B cell (primary cell): ENCODE measurements around the gene PHTF2. TPM values are rescaled to one million over a fixed set of nuclear protein-coding genes. Genes with fewer than 3 reads are reported as not detected.

ENCODE experiments used
- ATAC-seq: fragments of 200-7000 bp; cut with Tn5 transposase; one replicate; pipeline ENCODE4 v1.10.0; 2021; ENCODE audit warnings: low read depth, mild to moderate bottlenecking, moderate number of reproducible peaks, moderate library complexity
- CTCF ChIA-PET: fragments of 350-600 bp; sonication (Branson Sonifier 250); formaldehyde crosslinking; loops from one replicate; lab custom pipeline; 2021; ENCODE audit warnings: antibody characterized with exemption, inconsistent platforms; lab: Charles Lee
- POLR2A ChIA-PET: fragments of 350-600 bp; sonication (Branson Sonifier 250); formaldehyde crosslinking; loops from one replicate; lab custom pipeline; 2021; ENCODE audit warnings: antibody characterized with exemption; lab: Charles Lee
- DNase-seq: peaks from one replicate; pipeline ENCODE4 v3.0.0; 2013
- H2AFZ ChIP-seq: 2 replicates; pipeline ENCODE4 v1.6.1; 2012; ENCODE audit warnings: mild to moderate bottlenecking, low read depth, low read length; ENCODE audit not compliant: insufficient read depth, poor library complexity, severe bottlenecking
- H3K27ac ChIP-seq, 2 donors: 1 replicate in 1 of 2; 2 replicates in 1 of 2; pipeline ENCODE4 v1.5.1; 2012 to 2013; ENCODE audit warnings: low read length in 2 of 2, mild to moderate bottlenecking in 2 of 2, moderate library complexity in 1 of 2
- H3K27me3 ChIP-seq, 4 experiments: fragments of 200-600 bp in 1 of 4; sonication (generic) in 1 of 4; replicated peaks in 1 of 4; 1 replicate in 2 of 4; 2 replicates in 2 of 4; pipeline versions ENCODE4 v1.6.1 to v1.7.0; 2013 to 2016; ENCODE audit warnings: low read length in 3 of 4, mild to moderate bottlenecking in 2 of 4, mixed read lengths in 1 of 4, moderate library complexity in 1 of 4; ENCODE audit not compliant: insufficient read depth in 4 of 4, control insufficient read depth in 3 of 4; ENCODE audit errors: control extremely low read depth in 1 of 4
- H3K36me3 ChIP-seq, 2 experiments: replicated peaks in 1 of 2; 1 replicate in 1 of 2; 2 replicates in 1 of 2; pipeline versions ENCODE4 v1.6.1 to v1.7.1; 2013; ENCODE audit warnings: low read length in 1 of 2; ENCODE audit not compliant: insufficient read depth in 2 of 2, control insufficient read depth in 1 of 2; ENCODE audit errors: control extremely low read depth in 1 of 2, extremely low read depth in 1 of 2
- H3K4me1 ChIP-seq, 2 donors: fragments of 200-600 bp in 1 of 2; sonication (generic) in 1 of 2; 1 replicate in 1 of 2; 2 replicates in 1 of 2; pipeline versions ENCODE4 v1.5.1 to v1.6.1; 2013 to 2017; ENCODE audit warnings: low read length in 2 of 2; ENCODE audit not compliant: control insufficient read depth in 2 of 2, insufficient read depth in 2 of 2
- H3K4me2 ChIP-seq: replicated peaks from 2 replicates; pipeline ENCODE3; 2012; ENCODE audit warnings: mild to moderate bottlenecking, low read depth, low read length; ENCODE audit not compliant: poor library complexity, severe bottlenecking
- H3K4me3 ChIP-seq, 5 experiments: fragments of 200-600 bp in 1 of 5; sonication (generic) in 1 of 5; 1 replicate in 3 of 5; 2 replicates in 2 of 5; pipeline versions ENCODE4 v1.5.1 to v1.7.0; 2011 to 2016; ENCODE audit warnings: low read length in 4 of 5, mild to moderate bottlenecking in 4 of 5, low read depth in 2 of 5, control low read depth in 1 of 5, moderate library complexity in 1 of 5; ENCODE audit not compliant: insufficient read depth in 1 of 5; ENCODE audit errors: control extremely low read depth in 1 of 5, extremely low read depth in 1 of 5
- H3K79me2 ChIP-seq: fragments of 200-600 bp; sonication (generic); one replicate; pipeline ENCODE4 v1.6.0; 2016; ENCODE audit warnings: low read length; ENCODE audit not compliant: control insufficient read depth, insufficient read depth
- H3K9ac ChIP-seq: fragments of 200-600 bp; sonication (generic); 2 replicates; pipeline ENCODE4 v1.6.1; 2017; ENCODE audit warnings: mild to moderate bottlenecking, low read length, moderate library complexity
- H3K9me3 ChIP-seq, 3 donors: one replicate each; pipeline versions ENCODE4 v1.6.1 to v1.7.1; 2013; ENCODE audit warnings: low read length in 2 of 3; ENCODE audit not compliant: control insufficient read depth in 2 of 3, insufficient read depth in 1 of 3; ENCODE audit errors: control extremely low read depth in 1 of 3
- H4K20me1 ChIP-seq: 2 replicates; pipeline ENCODE4 v1.6.0; 2012; ENCODE audit warnings: mild to moderate bottlenecking, low read length; ENCODE audit not compliant: insufficient read depth, control insufficient read depth, poor library complexity, severe bottlenecking
- H3K27ac Mint-ChIP-seq: one replicate; pipeline ENCODE4 v1.8.0; 2021; ENCODE audit warnings: mixed read lengths
- H3K27me3 Mint-ChIP-seq: one replicate; pipeline ENCODE4 v1.8.0; 2021; ENCODE audit warnings: mixed read lengths
- H3K4me1 Mint-ChIP-seq: one replicate; pipeline ENCODE4 v1.8.0; 2021; ENCODE audit warnings: mixed read lengths
- H3K4me3 Mint-ChIP-seq: one replicate; pipeline ENCODE4 v1.8.0; 2021; ENCODE audit warnings: mixed read lengths
- H3K9me3 Mint-ChIP-seq: one replicate; pipeline ENCODE4 v1.8.0; 2022; ENCODE audit warnings: mixed read lengths; ENCODE audit not compliant: insufficient read depth
- EZH2 ChIP-seq: IDR thresholded peaks from 2 replicates; pipeline ENCODE4 v1.6.1; 2012; ENCODE audit warnings: borderline replicate concordance, low read depth, mild to moderate bottlenecking, moderate library complexity, low read length; ENCODE audit not compliant: insufficient read depth, poor library complexity, severe bottlenecking
- WGBS: methylation state at CpG from one replicate; pipeline ENCODE4 v1.1.5; 2013; ENCODE audit warnings: missing lambda C conversion rate; ENCODE audit not compliant: insufficient coverage; 5-methylcytosine and 5-hydroxymethylcytosine counted together
- intact Hi-C: fragments of 100-400 bp; cut with micrococcal nuclease; formaldehyde crosslinking; loops from one replicate; pipeline ENCODE4 v1.10.0; 2022
- polyA plus RNA-seq: library from polyadenylated mRNA; depleted of rRNA; stranded (reverse); fragments of >200 nt; gene quantifications from 2 replicates; pipeline ENCODE4 v1.2.3, GENCODE V29; 2012
- total RNA-seq, 2 donors: library from RNA; stranded (reverse); fragments of 120-200 nt in 1 of 2; gene quantifications; 1 replicate in 1 of 2; 2 replicates in 1 of 2; pipeline versions ENCODE4 v1.2.3 to v1.2.4, GENCODE V29; 2013 to 2022
- TF ChIP-seq, protein P1 (sequence below): fragments of 200-600 bp; IDR thresholded peaks from one replicate; pipeline ENCODE4 v1.8.0; 2022; ENCODE audit warnings: antibody characterized with exemption, mild to moderate bottlenecking

The PHTF2 gene
- total and polyA plus RNA-seq, 2 donors (not counting 1 experiment from before 2014, with no cell fraction given), result 35.3 to 44.8 TPM

- H4K20me1 ChIP-seq, result no peaks in the 10 kb centered on the region
- POLR2A ChIA-PET, result interaction anchor here (1.3 to 3.0 kb wide), 2 partner anchors 22 to 26 kb away, joined by 5 to 20 read pairs; partner anchors contain the start of genes PHTF2 and TMEM60
- H3K79me2 ChIP-seq, result peaks cover 90% of the 10 kb centered on the region
Measured at GRCh38 chr7:77825131-77825530, 26.6 kb downstream of the PHTF2 start.

DNA sequence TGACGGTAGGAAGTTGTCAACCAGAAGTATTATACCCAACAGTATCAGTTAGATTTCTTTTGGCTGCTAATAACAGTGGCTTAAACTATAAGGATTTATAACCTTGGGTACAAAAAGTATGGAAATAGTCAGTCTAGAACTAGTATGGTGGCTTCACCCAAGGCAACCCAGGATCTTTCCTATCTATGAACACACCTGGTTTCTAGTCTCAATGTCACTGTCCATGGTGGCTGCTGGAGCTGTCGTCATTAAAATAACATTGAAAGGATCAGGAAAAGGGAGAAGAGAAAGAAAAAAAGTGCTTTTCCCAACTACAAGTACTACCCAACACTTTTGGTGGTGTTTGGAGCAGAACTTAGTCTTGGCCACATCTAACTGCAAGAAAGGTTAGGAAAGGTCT lies 27.7 kb downstream of the PHTF2 start:
- Histone ChIP-seq H3K27me3 (no peaks in the 10 kb centered on the region), H4K20me1 (no peaks in the 10 kb centered on the region), H3K4me2 (peak overlapping the region; percentile 11), H3K9me3 (peaks cover 0 to 36% (median 29%) of the 10 kb centered on the region in 3 donors), H3K4me1 (peaks cover 75 to 83% of the 10 kb centered on the region in 2 donors), H3K9ac (peak overlapping the region; percentile 3), H2AFZ (no peak overlapping the region), H3K27ac (peak overlapping the region; percentile 2 to 52), H3K36me3 (no peaks in the 10 kb centered on the region), H3K4me3 (no peak overlapping the region), H3K79me2 (peaks cover 90% of the 10 kb centered on the region)
- no CpG with 5 or more reads among the region's 2 CpGs for WGBS
- no peaks in the 10 kb centered on the region for H3K27me3 Mint-ChIP-seq
- DNase-seq (no peak), ATAC-seq (no peak)
- H3K27ac Mint-ChIP-seq, result peak overlapping the region; percentile 69
- ChIA-PET CTCF (interaction anchor here (1.7 kb wide), 1 partner anchor 28 kb away, joined by 4 read pairs; the partner anchor contains the start of genes PHTF2 and TMEM60), POLR2A (no interaction called here)
- peak overlapping the region; percentile 21 for H3K4me3 Mint-ChIP-seq
- intact Hi-C loops, result loop anchor here (5.0 kb wide), 1 partner anchor 81 kb away; no protein-coding TSS in a partner anchor
- TF ChIP-seq, protein P1, sequence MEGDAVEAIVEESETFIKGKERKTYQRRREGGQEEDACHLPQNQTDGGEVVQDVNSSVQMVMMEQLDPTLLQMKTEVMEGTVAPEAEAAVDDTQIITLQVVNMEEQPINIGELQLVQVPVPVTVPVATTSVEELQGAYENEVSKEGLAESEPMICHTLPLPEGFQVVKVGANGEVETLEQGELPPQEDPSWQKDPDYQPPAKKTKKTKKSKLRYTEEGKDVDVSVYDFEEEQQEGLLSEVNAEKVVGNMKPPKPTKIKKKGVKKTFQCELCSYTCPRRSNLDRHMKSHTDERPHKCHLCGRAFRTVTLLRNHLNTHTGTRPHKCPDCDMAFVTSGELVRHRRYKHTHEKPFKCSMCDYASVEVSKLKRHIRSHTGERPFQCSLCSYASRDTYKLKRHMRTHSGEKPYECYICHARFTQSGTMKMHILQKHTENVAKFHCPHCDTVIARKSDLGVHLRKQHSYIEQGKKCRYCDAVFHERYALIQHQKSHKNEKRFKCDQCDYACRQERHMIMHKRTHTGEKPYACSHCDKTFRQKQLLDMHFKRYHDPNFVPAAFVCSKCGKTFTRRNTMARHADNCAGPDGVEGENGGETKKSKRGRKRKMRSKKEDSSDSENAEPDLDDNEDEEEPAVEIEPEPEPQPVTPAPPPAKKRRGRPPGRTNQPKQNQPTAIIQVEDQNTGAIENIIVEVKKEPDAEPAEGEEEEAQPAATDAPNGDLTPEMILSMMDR, result no peak
- no peak for TF ChIP-seq EZH2
- peaks cover 72% of the 10 kb centered on the region for H3K4me1 Mint-ChIP-seq
- H3K9me3 Mint-ChIP-seq, result peaks cover 10% of the 10 kb centered on the region

More at GRCh38 chr7:77825131-77825530, 26.6 kb downstream of the PHTF2 start:
- H3K27ac ChIP-seq, result peak overlapping the region in 1 of 2 donors; percentile 87
- H3K27ac Mint-ChIP-seq, result peak overlapping the region; percentile 89
- no CpG with 5 or more reads among the region's 3 CpGs for WGBS
- no peaks in the 10 kb centered on the region for H3K36me3 ChIP-seq
- H3K27me3 Mint-ChIP-seq, result no peaks in the 10 kb centered on the region
- peaks cover 18% of the 10 kb centered on the region for H3K9me3 Mint-ChIP-seq
- H3K4me2 ChIP-seq, result no peak overlapping the region
- H3K4me3 Mint-ChIP-seq, result no peak overlapping the region
- TF ChIP-seq, protein P1, result no peak
- no peak for TF ChIP-seq EZH2
- DNase-seq, result no peak
- no peak overlapping the region for H2AFZ ChIP-seq
- no peak overlapping the region for H3K4me3 ChIP-seq
- CTCF ChIA-PET, result interaction anchor here (0.6 to 1.2 kb wide), 2 partner anchors 82 to 173 kb away, joined by 3 to 4 read pairs; no protein-coding TSS in a partner anchor
- peaks cover 69% of the 10 kb centered on the region for H3K4me1 Mint-ChIP-seq
- H3K4me1 ChIP-seq, result peaks cover 65 to 71% of the 10 kb centered on the region in 2 donors
- no peak for ATAC-seq
- no peaks in the 10 kb centered on the region for H3K27me3 ChIP-seq
- H3K9me3 ChIP-seq, result peaks cover 1 to 48% (median 36%) of the 10 kb centered on the region in 3 donors
- H3K9ac ChIP-seq, result no peak overlapping the region
- intact Hi-C loops, result loop anchor here (2.0 to 5.0 kb wide), 2 partner anchors 14 to 82 kb away; no protein-coding TSS in a partner anchor
